PC-3 (cell line): Measurements from ENCODE around the gene RALBP1. TPM values are rescaled to one million over a fixed set of nuclear protein-coding genes. Genes with fewer than 3 reads are reported as not detected.
"Not testable (repeated sequence)": the region's sequence is repeated elsewhere in the genome, so short reads cannot be mapped to it uniquely, and the experiment has no call there.

Experiments
- ATAC-seq: fragments of 200-7000 bp; cut with Tn5 transposase; 2 replicates; pipeline ENCODE4 v1.9.1; 2020; ENCODE audit warnings: mild to moderate bottlenecking, moderate library complexity
- BruUV-seq: library from RNA; stranded (reverse); fragments of 400-500 nt; replicated peaks from 2 replicates; lab custom pipeline; 2021; lab: Mats Ljungman, UMichigan
- CTCF ChIA-PET: fragments of 300-600 bp; sonication (Branson Sonifier 250); formaldehyde crosslinking; loops from one replicate; lab custom pipeline; 2022; ENCODE audit warnings: antibody characterized with exemption; lab: Charles Lee
- POLR2A ChIA-PET: fragments of 300-600 bp; sonication (Branson Sonifier 250); formaldehyde crosslinking; loops from one replicate; lab custom pipeline; 2022; ENCODE audit warnings: antibody characterized with exemption; ENCODE audit not compliant: unreplicated experiment; lab: Charles Lee
- DNase-seq: peaks from one replicate; pipeline ENCODE4 v3.0.0-alpha.2; 2015
- H2AFZ ChIP-seq: fragments of 300-600 bp; sonication (generic); 2 replicates; pipeline ENCODE4 v1.6.0; 2016; ENCODE audit warnings: antibody characterized with exemption, low read length
- H3F3A ChIP-seq: fragments of 300-600 bp; sonication (generic); one replicate; pipeline ENCODE4 v1.6.0; 2017; ENCODE audit warnings: antibody characterized with exemption, low read length, control low read depth, mild to moderate bottlenecking; ENCODE audit not compliant: unreplicated experiment
- H3K27ac ChIP-seq: fragments of 300-600 bp; sonication (generic); 2 replicates; pipeline ENCODE4 v1.5.1; 2016; ENCODE audit warnings: mild to moderate bottlenecking, low read length
- H3K27me3 ChIP-seq: fragments of 300-600 bp; sonication (generic); 2 replicates; pipeline ENCODE4 v1.6.1; 2016; ENCODE audit warnings: low read length, mixed read lengths
- H3K36me3 ChIP-seq: fragments of 300-600 bp; sonication (generic); 2 replicates; pipeline ENCODE4 v1.6.1; 2016; ENCODE audit warnings: low read depth, mixed run types, low read length, mixed read lengths
- H3K4me1 ChIP-seq: fragments of 300-600 bp; sonication (generic); 2 replicates; pipeline ENCODE4 v1.5.1; 2016; ENCODE audit warnings: low read length; ENCODE audit not compliant: insufficient read depth
- H3K4me2 ChIP-seq: fragments of 300-600 bp; sonication (generic); 2 replicates; pipeline ENCODE4 v1.6.0; 2016; ENCODE audit warnings: low read length
- H3K4me3 ChIP-seq: fragments of 300-600 bp; sonication (generic); 2 replicates; pipeline ENCODE4 v1.5.1; 2016; ENCODE audit warnings: mild to moderate bottlenecking, low read length, mixed read lengths
- H3K79me2 ChIP-seq: fragments of 300-600 bp; sonication (generic); 2 replicates; pipeline ENCODE4 v1.6.1; 2017; ENCODE audit warnings: low read length, mixed read lengths
- H3K9ac ChIP-seq: fragments of 300-600 bp; sonication (generic); 2 replicates; pipeline ENCODE4 v1.6.0; 2016; ENCODE audit warnings: mild to moderate bottlenecking, low read length
- H3K9me2 ChIP-seq: fragments of 300-600 bp; sonication (generic); replicated peaks from 2 replicates; pipeline ENCODE4 v1.6.1; 2016; ENCODE audit warnings: mixed run types, low read length, mixed read lengths
- H3K9me3 ChIP-seq: fragments of 300-600 bp; sonication (generic); 2 replicates; pipeline ENCODE4 v1.6.1; 2016; ENCODE audit warnings: low read length, mixed read lengths
- H4K20me1 ChIP-seq: fragments of 300-600 bp; sonication (generic); 2 replicates; pipeline ENCODE4 v1.6.1; 2016; ENCODE audit warnings: low read length, mixed read lengths
- CTCF ChIP-seq: fragments of 300-600 bp; sonication (generic); conservative IDR thresholded peaks from 2 replicates; pipeline ENCODE4 v1.5.1; 2017; ENCODE audit warnings: antibody characterized with exemption, low read depth, mild to moderate bottlenecking, low read length
- EZH2 ChIP-seq: fragments of 300-600 bp; sonication (generic); IDR thresholded peaks from one replicate; pipeline ENCODE4 v1.6.1; 2017; ENCODE audit warnings: antibody characterized with exemption, mild to moderate bottlenecking, low read length; ENCODE audit not compliant: unreplicated experiment
- EZH2phosphoT487 ChIP-seq: fragments of 300-600 bp; sonication (generic); IDR thresholded peaks from 2 replicates; pipeline ENCODE4 v1.6.1; 2018; ENCODE audit warnings: mild to moderate bottlenecking, antibody characterized with exemption, low read length, borderline replicate concordance
- intact Hi-C: fragments of 100-400 bp; cut with micrococcal nuclease; formaldehyde crosslinking; loops from 2 replicates; pipeline ENCODE4 v1.9.0; 2023
- total RNA-seq: library from RNA; depleted of rRNA; stranded (reverse); fragments of >200 nt; gene quantifications from 2 replicates; pipeline ENCODE4 v1.2.3, GENCODE V29; 2014

RALBP1 gene
- total RNA-seq, 1 experiment from 2014 or later, result 89.8 TPM

- no peaks in the 10 kb centered on the region for H3K9me2 ChIP-seq
- no peaks in the 10 kb centered on the region for H4K20me1 ChIP-seq
- H3K27ac ChIP-seq, result no peak overlapping the region
- H3K36me3 ChIP-seq, result no peaks in the 10 kb centered on the region; the same call in 1 of the 2 replicates
- H2AFZ ChIP-seq, result no peak overlapping the region
- TF ChIP-seq CTCF (no peak), EZH2phosphoT487 (no peak)
- POLR2A ChIA-PET, result no interaction called here
- peaks cover 10% of the 10 kb centered on the region; the same call in 1 of the 2 replicates for H3K9me3 ChIP-seq
- ATAC-seq (no peak), DNase-seq (no peak)
- H3K79me2 ChIP-seq, result no peaks in the 10 kb centered on the region
- no peak overlapping the region for H3K9ac ChIP-seq
- no peaks in the 10 kb centered on the region for H3F3A ChIP-seq
- BruUV-seq, result no TSS peak
- no peaks in the 10 kb centered on the region for H3K27me3 ChIP-seq
- CTCF ChIA-PET, result no interaction called here
- no peaks in the 10 kb centered on the region for H3K4me1 ChIP-seq
- intact Hi-C loops, result no loop called here
- no peak overlapping the region for H3K4me3 ChIP-seq
- no peak overlapping the region for H3K4me2 ChIP-seq
Observed at GRCh38 chr18:9449600-9450414, 25.5 kb upstream of the RALBP1 start.

GRCh38 chr18:9450920-9451319 lies 24.4 kb upstream of the RALBP1 start:
- H3K4me2 ChIP-seq, H3K27me3 ChIP-seq, H3K79me2 ChIP-seq, H2AFZ ChIP-seq, H3K4me1 ChIP-seq, CTCF ChIA-PET, H3K9ac ChIP-seq, ATAC-seq, H3K27ac ChIP-seq, H3K9me2 ChIP-seq, intact Hi-C loops, BruUV-seq, POLR2A ChIA-PET, H4K20me1 ChIP-seq, H3K4me3 ChIP-seq, DNase-seq, H3K36me3 ChIP-seq, H3F3A ChIP-seq: not testable (repeated sequence)
- peaks cover 13% of the 10 kb centered on the region; the same call in 1 of the 2 replicates for H3K9me3 ChIP-seq

GRCh38 chr18:9453283-9453682 lies 22.0 kb upstream of the RALBP1 start:
- Histone ChIP-seq H3K4me2 (no peak overlapping the region), H4K20me1 (no peaks in the 10 kb centered on the region), H3K4me3 (no peak overlapping the region), H3K9me2 (no peaks in the 10 kb centered on the region), H3K79me2 (no peaks in the 10 kb centered on the region), H3K27me3 (no peaks in the 10 kb centered on the region), H3K36me3 (no peaks in the 10 kb centered on the region), H2AFZ (no peak overlapping the region), H3K9ac (no peak overlapping the region), H3K27ac (no peak overlapping the region), H3F3A (no peaks in the 10 kb centered on the region), H3K4me1 (no peaks in the 10 kb centered on the region), H3K9me3 (peaks cover 3% of the 10 kb centered on the region; the same call in 1 of the 2 replicates)
- DNase-seq, result no peak
- intact Hi-C loops, result no loop called here
- TF ChIP-seq EZH2, result no peak
- TF ChIP-seq CTCF, result no peak
- TF ChIP-seq EZH2phosphoT487, result no peak
- BruUV-seq, result no TSS peak
- ChIA-PET CTCF (no interaction called here), POLR2A (no interaction called here)
- ATAC-seq, result no peak
